DND-41 (cell line): ENCODE measurements around the gene MAML3.

Source experiments
- ATAC-seq: fragments of 200-7000 bp; cut with Tn5 transposase; 3 replicates; pipeline ENCODE4 v1.9.1; 2021; ENCODE audit warnings: low read depth; ENCODE audit not compliant: insufficient read depth
- DNase-seq: peaks from one replicate; pipeline ENCODE4 v3.0.0-alpha.2; 2020
- H2AFZ ChIP-seq: 2 replicates; pipeline ENCODE4 v1.6.0; 2012; ENCODE audit warnings: low read depth, low read length
- H3K27ac ChIP-seq: 2 replicates; pipeline ENCODE4 v1.5.1; 2012; ENCODE audit warnings: low read length, inconsistent platforms
- H3K27me3 ChIP-seq: fragments of 200-600 bp; sonication (generic); 2 replicates; pipeline ENCODE4 v1.6.0; 2012; ENCODE audit warnings: low read length, mild to moderate bottlenecking, inconsistent platforms; ENCODE audit not compliant: insufficient read depth, poor library complexity
- H3K36me3 ChIP-seq: 2 replicates; pipeline ENCODE4 v1.5.1; 2012; ENCODE audit warnings: low read length, inconsistent platforms; ENCODE audit not compliant: insufficient read depth
- H3K4me1 ChIP-seq: 2 replicates; pipeline ENCODE4 v1.5.1; 2012; ENCODE audit warnings: mild to moderate bottlenecking, low read length; ENCODE audit not compliant: insufficient read depth
- H3K4me2 ChIP-seq: 2 replicates; pipeline ENCODE4 v1.6.0; 2012; ENCODE audit warnings: mild to moderate bottlenecking, moderate library complexity, low read length, inconsistent platforms; ENCODE audit not compliant: insufficient read depth
- H3K4me3 ChIP-seq, 2 experiments: fragments of 200-600 bp in 1 of 2; shearing (Covaris generic) in 1 of 2; 2 replicates each; pipeline ENCODE4 v1.5.1; 2012 to 2016; ENCODE audit warnings: inconsistent platforms in 2 of 2, low read length in 2 of 2, mild to moderate bottlenecking in 2 of 2, low read depth in 1 of 2, moderate library complexity in 1 of 2
- H3K79me2 ChIP-seq: 2 replicates; pipeline ENCODE4 v1.6.0; 2012; ENCODE audit warnings: low read length, inconsistent platforms; ENCODE audit not compliant: insufficient read depth
- H3K9ac ChIP-seq: 2 replicates; pipeline ENCODE4 v1.6.0; 2012; ENCODE audit warnings: low read depth, mild to moderate bottlenecking, inconsistent platforms, low read length, moderate library complexity
- H3K9me3 ChIP-seq: 2 replicates; pipeline ENCODE4 v1.5.1; 2012; ENCODE audit warnings: low read length, moderate library complexity, mild to moderate bottlenecking, inconsistent platforms; ENCODE audit not compliant: insufficient read depth, severe bottlenecking
- H4K20me1 ChIP-seq: 2 replicates; pipeline ENCODE4 v1.6.0; 2012; ENCODE audit warnings: low read length; ENCODE audit not compliant: insufficient read depth
- CTCF ChIP-seq: IDR thresholded peaks from 2 replicates; pipeline ENCODE4 v1.5.1; 2012; ENCODE audit warnings: borderline replicate concordance, low read length, moderate library complexity, mild to moderate bottlenecking; ENCODE audit not compliant: poor library complexity, severe bottlenecking; ENCODE audit errors: extremely low read depth
- EZH2 ChIP-seq: IDR thresholded peaks from 3 replicates; pipeline ENCODE4 v1.6.1; 2012; ENCODE audit warnings: borderline replicate concordance, low read depth, mild to moderate bottlenecking, moderate library complexity, low read length, inconsistent platforms; ENCODE audit not compliant: severe bottlenecking

The MAML3 gene

GRCh38 chr4:140110542-140111215 lies 43.3 kb downstream of the MAML3 start:
- H3K27ac ChIP-seq, result no peak overlapping the region
- H3K36me3 ChIP-seq, result no peaks in the 10 kb centered on the region
- no peak overlapping the region for H3K4me3 ChIP-seq
- no peaks in the 10 kb centered on the region for H3K27me3 ChIP-seq
- no peaks in the 10 kb centered on the region for H4K20me1 ChIP-seq
- no peaks in the 10 kb centered on the region for H3K9me3 ChIP-seq
- no peak for ATAC-seq
- peaks cover 9% of the 10 kb centered on the region for H3K4me1 ChIP-seq
- no peak overlapping the region for H3K9ac ChIP-seq
- H3K79me2 ChIP-seq, result no peaks in the 10 kb centered on the region
- DNase-seq, result no peak
- no peak overlapping the region for H2AFZ ChIP-seq
- no peak overlapping the region for H3K4me2 ChIP-seq
- TF ChIP-seq EZH2, result no peak
- no peak for TF ChIP-seq CTCF

- no peak for DNase-seq
- ATAC-seq, result no peak
Observed at GRCh38 chr4:140109737-140110136, 44.2 kb downstream of the MAML3 start.

GRCh38 chr4:140109292-140109691 lies 44.7 kb downstream of the MAML3 start:
- H3K27ac ChIP-seq, result no peak overlapping the region
- no peaks in the 10 kb centered on the region for H3K27me3 ChIP-seq
- no peaks in the 10 kb centered on the region for H3K9me3 ChIP-seq
- H4K20me1 ChIP-seq, result no peaks in the 10 kb centered on the region
- no peak for TF ChIP-seq EZH2
- TF ChIP-seq CTCF, result no peak
- no peaks in the 10 kb centered on the region for H3K79me2 ChIP-seq
- DNase-seq (no peak), ATAC-seq (no peak)
- H3K36me3 ChIP-seq, result no peaks in the 10 kb centered on the region
- peaks cover 9% of the 10 kb centered on the region for H3K4me1 ChIP-seq
- H3K4me2 ChIP-seq, result no peak overlapping the region
- no peak overlapping the region for H3K9ac ChIP-seq
- H3K4me3 ChIP-seq, result no peak overlapping the region
- no peak overlapping the region for H2AFZ ChIP-seq

More at GRCh38 chr4:140109737-140110136, 44.2 kb downstream of the MAML3 start:
- Histone ChIP-seq H3K4me1 (peaks cover 9% of the 10 kb centered on the region), H3K79me2 (no peaks in the 10 kb centered on the region), H3K9ac (no peak overlapping the region), H3K27me3 (no peaks in the 10 kb centered on the region), H3K36me3 (no peaks in the 10 kb centered on the region), H3K9me3 (no peaks in the 10 kb centered on the region), H3K27ac (no peak overlapping the region), H3K4me2 (no peak overlapping the region), H2AFZ (no peak overlapping the region), H3K4me3 (no peak overlapping the region), H4K20me1 (no peaks in the 10 kb centered on the region)
- no peak for TF ChIP-seq EZH2
- TF ChIP-seq CTCF, result no peak
